Neural cell (in vitro differentiated cells): ENCODE data around the gene CADM1. TPM values are rescaled to one million over a fixed set of nuclear protein-coding genes. Genes with fewer than 3 reads are reported as not detected.
A peak's percentile ranks its signal among the peaks of the same experiment; 100 is the strongest.

ENCODE experiments used
- H2AFZ ChIP-seq: fragments of 200-600, 300-800 bp; sonication (generic), shearing (Covaris generic); 2 replicates; pipeline ENCODE4 v1.6.0; 2014; ENCODE audit warnings: low read depth, mild to moderate bottlenecking, antibody characterized with exemption, low read length, moderate library complexity
- H3F3A ChIP-seq: fragments of 200-600 bp; shearing (Covaris generic); 2 replicates; pipeline ENCODE4 v1.6.1; 2016; ENCODE audit warnings: mild to moderate bottlenecking, moderate library complexity, mixed read lengths, antibody characterized with exemption, low read length; ENCODE audit not compliant: insufficient read depth, poor library complexity, severe bottlenecking
- H3K27ac ChIP-seq: fragments of 200-600, 300-800 bp; sonication (generic), shearing (Covaris generic); 2 replicates; pipeline ENCODE4 v1.5.1; 2014; ENCODE audit warnings: mild to moderate bottlenecking, low read length, moderate library complexity
- H3K27me3 ChIP-seq: fragments of 300-800, 200-600 bp; sonication (generic), shearing (Covaris generic); 2 replicates; pipeline ENCODE4 v1.6.0; 2014; ENCODE audit warnings: mild to moderate bottlenecking, low read depth, low read length, moderate library complexity; ENCODE audit not compliant: insufficient read depth
- H3K36me3 ChIP-seq: fragments of 300-800, 200-600 bp; sonication (generic), shearing (Covaris generic); 2 replicates; pipeline ENCODE4 v1.5.1; 2014; ENCODE audit warnings: mild to moderate bottlenecking, antibody characterized with exemption, low read length, moderate library complexity; ENCODE audit not compliant: insufficient read depth
- H3K4me2 ChIP-seq: fragments of 300-800, 200-600 bp; sonication (generic), shearing (Covaris generic); 2 replicates; pipeline ENCODE4 v1.6.0; 2014; ENCODE audit warnings: mild to moderate bottlenecking, low read length
- H3K4me3 ChIP-seq: fragments of 300-800, 200-600 bp; sonication (generic), shearing (Covaris generic); 2 replicates; pipeline ENCODE4 v1.5.1; 2014; ENCODE audit warnings: mild to moderate bottlenecking, low read length, moderate library complexity
- H3K79me2 ChIP-seq: fragments of 200-600 bp; shearing (Covaris generic); replicated peaks from 2 replicates; pipeline ENCODE4 v1.6.0; 2014; ENCODE audit warnings: mild to moderate bottlenecking, low read length, moderate library complexity; ENCODE audit not compliant: insufficient read depth
- H3K9ac ChIP-seq: fragments of 300-800, 200-600 bp; sonication (generic), shearing (Covaris generic); 2 replicates; pipeline ENCODE4 v1.6.1; 2016; ENCODE audit warnings: mild to moderate bottlenecking, low read length, mixed read lengths
- H3K9me2 ChIP-seq: fragments of 200-600 bp; shearing (Covaris generic); 2 replicates; pipeline ENCODE4 v1.6.1; 2016; ENCODE audit warnings: mild to moderate bottlenecking, low read length, mixed read lengths; ENCODE audit not compliant: insufficient read depth
- H3K9me3 ChIP-seq: fragments of 200-600, 300-800 bp; sonication (generic), shearing (Covaris generic); 2 replicates; pipeline ENCODE4 v1.6.1; 2016; ENCODE audit warnings: mild to moderate bottlenecking, mixed run types, low read length, moderate library complexity, mixed read lengths
- H4K20me1 ChIP-seq: fragments of 200-600 bp; shearing (Covaris generic); 2 replicates; pipeline ENCODE4 v1.6.1; 2016; ENCODE audit warnings: mild to moderate bottlenecking, mixed run types; ENCODE audit not compliant: insufficient read depth
- EZH2 ChIP-seq: fragments of 200-600, 300-800 bp; shearing (Covaris generic), sonication (generic); IDR thresholded peaks from 2 replicates; pipeline ENCODE4 v1.6.1; 2014; ENCODE audit warnings: antibody characterized with exemption, low read length, borderline replicate concordance, mild to moderate bottlenecking; ENCODE audit not compliant: insufficient read depth, poor library complexity, severe bottlenecking
- MXI1 ChIP-seq: fragments of 450-650 bp; conservative IDR thresholded peaks from 2 replicates; pipeline ENCODE4 v1.6.1; 2014; ENCODE audit warnings: antibody characterized with exemption, mild to moderate bottlenecking; ENCODE audit not compliant: poor library complexity, severe bottlenecking
- POLR2AphosphoS5 ChIP-seq: IDR thresholded peaks from 2 replicates; pipeline ENCODE4 v1.6.1; 2012
- RAD21 ChIP-seq: fragments of 450-650 bp; conservative IDR thresholded peaks from 2 replicates; pipeline ENCODE4 v1.6.1; 2014; ENCODE audit warnings: antibody characterized with exemption, mild to moderate bottlenecking, moderate library complexity
- REST ChIP-seq: IDR thresholded peaks from 2 replicates; pipeline ENCODE4 v1.6.1; 2012; ENCODE audit warnings: borderline replicate concordance
- SMC3 ChIP-seq: fragments of 450-650 bp; conservative IDR thresholded peaks from 2 replicates; pipeline ENCODE4 v1.6.1; 2014; ENCODE audit warnings: antibody characterized with exemption, mild to moderate bottlenecking, moderate library complexity; ENCODE audit not compliant: poor library complexity
- TAF1 ChIP-seq: IDR thresholded peaks from 2 replicates; pipeline ENCODE4 v1.6.1; 2012; ENCODE audit warnings: low read depth
- polyA plus RNA-seq: library from polyadenylated mRNA; depleted of rRNA; stranded (reverse); fragments of >200 nt; gene quantifications from 2 replicates; pipeline ENCODE4 v1.2.3, GENCODE V29; 2014
- TF ChIP-seq, protein P1 (sequence below): fragments of 450-650 bp; IDR thresholded peaks from 2 replicates; pipeline ENCODE4 v1.5.1; 2014; ENCODE audit warnings: antibody characterized with exemption, mild to moderate bottlenecking, moderate library complexity; ENCODE audit not compliant: poor library complexity, severe bottlenecking

The CADM1 gene
- polyA plus RNA-seq, 1 donor from 2014 or later = 92.1 TPM

- Histone ChIP-seq H3K4me2 (no peak overlapping the region), H3F3A (no peaks in the 10 kb centered on the region), H3K36me3 (no peaks in the 10 kb centered on the region), H3K9ac (no peak overlapping the region), H3K27me3 (no peaks in the 10 kb centered on the region), H3K27ac (no peak overlapping the region), H3K9me3 (no peaks in the 10 kb centered on the region), H3K9me2 (no peaks in the 10 kb centered on the region), H2AFZ (no peak overlapping the region), H4K20me1 (no peaks in the 10 kb centered on the region), H3K79me2 (no peaks in the 10 kb centered on the region), H3K4me3 (no peak overlapping the region)
- no peak for TF ChIP-seq REST
- TF ChIP-seq RAD21 = no peak
- TF ChIP-seq, protein P1, sequence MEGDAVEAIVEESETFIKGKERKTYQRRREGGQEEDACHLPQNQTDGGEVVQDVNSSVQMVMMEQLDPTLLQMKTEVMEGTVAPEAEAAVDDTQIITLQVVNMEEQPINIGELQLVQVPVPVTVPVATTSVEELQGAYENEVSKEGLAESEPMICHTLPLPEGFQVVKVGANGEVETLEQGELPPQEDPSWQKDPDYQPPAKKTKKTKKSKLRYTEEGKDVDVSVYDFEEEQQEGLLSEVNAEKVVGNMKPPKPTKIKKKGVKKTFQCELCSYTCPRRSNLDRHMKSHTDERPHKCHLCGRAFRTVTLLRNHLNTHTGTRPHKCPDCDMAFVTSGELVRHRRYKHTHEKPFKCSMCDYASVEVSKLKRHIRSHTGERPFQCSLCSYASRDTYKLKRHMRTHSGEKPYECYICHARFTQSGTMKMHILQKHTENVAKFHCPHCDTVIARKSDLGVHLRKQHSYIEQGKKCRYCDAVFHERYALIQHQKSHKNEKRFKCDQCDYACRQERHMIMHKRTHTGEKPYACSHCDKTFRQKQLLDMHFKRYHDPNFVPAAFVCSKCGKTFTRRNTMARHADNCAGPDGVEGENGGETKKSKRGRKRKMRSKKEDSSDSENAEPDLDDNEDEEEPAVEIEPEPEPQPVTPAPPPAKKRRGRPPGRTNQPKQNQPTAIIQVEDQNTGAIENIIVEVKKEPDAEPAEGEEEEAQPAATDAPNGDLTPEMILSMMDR = peak; percentile 23
- no peak for TF ChIP-seq MXI1
Measured at GRCh38 chr11:115132436-115133228, 371.6 kb downstream of the CADM1 start.

GRCh38 chr11:115129473-115130289 is 374.5 kb downstream of the CADM1 start:
- H3K9me2 ChIP-seq = no peaks in the 10 kb centered on the region
- H3K79me2 ChIP-seq = no peaks in the 10 kb centered on the region
- H3K4me2 ChIP-seq = no peak overlapping the region
- TF ChIP-seq RAD21 = no peak
- TF ChIP-seq MXI1 = no peak
- no peak for TF ChIP-seq REST
- no peak for TF ChIP-seq SMC3
- TF ChIP-seq, protein P1 = no peak
- TF ChIP-seq POLR2AphosphoS5 = no peak
- TF ChIP-seq EZH2 = no peak
- TF ChIP-seq TAF1 = no peak
- H3K9ac ChIP-seq = no peak overlapping the region
- no peaks in the 10 kb centered on the region for H3F3A ChIP-seq
- H2AFZ ChIP-seq = no peak overlapping the region
- H3K36me3 ChIP-seq = no peaks in the 10 kb centered on the region
- H3K9me3 ChIP-seq = no peaks in the 10 kb centered on the region
- no peak overlapping the region for H3K4me3 ChIP-seq
- no peaks in the 10 kb centered on the region for H4K20me1 ChIP-seq
- peaks cover 3% of the 10 kb centered on the region for H3K27me3 ChIP-seq
- H3K27ac ChIP-seq = no peak overlapping the region
